ENCODE results near the gene ATF7IP2.
A peak's percentile ranks its signal among the peaks of the same experiment; 100 is the strongest.

The ATF7IP2 gene

GRCh38 chr16:10517868-10518267 is 132.0 kb downstream of the ATF7IP2 start:
- DNase-seq: no peak

GRCh38 chr16:10518479-10519041 is 132.7 kb downstream of the ATF7IP2 start:
- DNase-seq: no peak

- no peak for DNase-seq
Measured at GRCh38 chr16:10519297-10519696, 133.4 kb downstream of the ATF7IP2 start.

GRCh38 chr16:10519929-10520868 is 134.3 kb downstream of the ATF7IP2 start:
- DNase-seq: no peak

- no peak for DNase-seq
Measured at GRCh38 chr16:10520869-10521578, 135.2 kb downstream of the ATF7IP2 start.

GRCh38 chr16:10521681-10522274 is 135.9 kb downstream of the ATF7IP2 start:
- DNase-seq: peak in 2 of 5 experiments; percentile 12 to 43

- no peak for DNase-seq
Measured at GRCh38 chr16:10522966-10523365, 137.1 kb downstream of the ATF7IP2 start.

- DNase-seq: no peak
Measured at GRCh38 chr16:10525214-10525825, 139.5 kb downstream of the ATF7IP2 start.

GRCh38 chr16:10526962-10527361 is 141.1 kb downstream of the ATF7IP2 start:
- DNase-seq: no peak

- no peak for DNase-seq
Measured at GRCh38 chr16:10528635-10529034, 142.8 kb downstream of the ATF7IP2 start.

GRCh38 chr16:10529895-10530669 is 144.2 kb downstream of the ATF7IP2 start:
- no peak for DNase-seq

GRCh38 chr16:10530685-10531084 is 144.8 kb downstream of the ATF7IP2 start:
- DNase-seq: no peak

- no peak for DNase-seq
Measured at GRCh38 chr16:10531582-10531981, 145.7 kb downstream of the ATF7IP2 start.
